Measurements from ENCODE around the gene ALDH1L1.

- TF ChIP-seq PATZ1 (CRISPR knock-in tag; IDR thresholded peaks at IDR 0.05; ENCODE audit: borderline replicate concordance) = no peak
- no peak for TF ChIP-seq CREB5 (CRISPR knock-in tag; IDR thresholded peaks at IDR 0.05; ENCODE audit: low read depth)
- no peak for TF ChIP-seq ESRRG (CRISPR knock-in tag; IDR thresholded peaks at IDR 0.05)
- TF ChIP-seq RARB (CRISPR knock-in tag; IDR thresholded peaks at IDR 0.05) = no peak
Measured at GRCh38 chr3:126202276-126202675, 21.9 kb upstream of the ALDH1L1 start.

All from SK-N-SH treated with all-trans-retinoic acid at 6 μM for 48 hours (cell line).